Endothelial cell of hepatic sinusoid (primary cell): Measurements from ENCODE around the gene NR6A1.

Experiments
- in situ Hi-C: cut with HindIII; loops from 2 replicates; pipeline ENCODE4 v1.10.0; 2017; ENCODE audit warnings: low sequenced_read_pairs

The NR6A1 gene

GRCh38 chr9:124511891-124512805, 259.0 kb downstream of the NR6A1 start:
- in situ Hi-C loops, result no loop called here

GRCh38 chr9:124511426-124511840, 259.7 kb downstream of the NR6A1 start:
- in situ Hi-C loops, result no loop called here

DNA sequence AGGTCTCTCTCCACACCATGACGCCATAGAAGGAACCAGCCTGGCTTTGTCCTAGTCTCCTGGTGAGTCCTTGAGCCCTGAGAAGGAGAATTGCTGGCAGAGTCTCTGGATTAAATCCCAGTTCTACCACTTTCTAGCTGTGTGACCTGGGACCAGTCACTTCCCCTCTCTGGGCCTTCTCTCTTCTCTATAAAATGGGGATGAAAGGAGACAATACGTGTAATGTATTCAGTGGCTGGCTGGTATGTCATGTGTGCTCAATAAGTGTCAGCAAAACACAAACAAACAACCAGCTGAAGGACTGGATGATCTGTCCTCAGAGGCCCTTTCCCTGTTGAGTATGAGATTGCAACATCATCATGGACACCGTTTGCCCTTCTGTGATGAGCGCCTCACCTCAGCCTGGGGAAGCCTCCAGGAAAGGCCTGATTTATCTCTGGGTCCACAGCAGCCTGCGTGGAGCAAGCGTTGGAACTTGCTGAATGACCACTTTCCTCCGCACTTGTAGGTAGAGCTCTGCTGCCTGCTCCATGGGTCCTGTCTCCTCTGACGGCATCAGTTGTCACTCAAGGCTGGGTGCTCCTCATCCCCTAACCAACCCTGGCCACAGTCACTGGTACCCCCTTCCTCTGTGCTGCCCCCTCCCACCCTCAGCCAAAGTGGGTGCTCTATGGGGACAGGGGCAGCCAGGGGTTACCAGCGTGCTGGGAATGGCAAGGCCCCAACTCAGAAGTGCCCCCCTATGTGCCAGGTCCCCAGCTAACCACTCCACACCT, 260.3 kb downstream of the NR6A1 start:
- in situ Hi-C loops, result no loop called here

DNA sequence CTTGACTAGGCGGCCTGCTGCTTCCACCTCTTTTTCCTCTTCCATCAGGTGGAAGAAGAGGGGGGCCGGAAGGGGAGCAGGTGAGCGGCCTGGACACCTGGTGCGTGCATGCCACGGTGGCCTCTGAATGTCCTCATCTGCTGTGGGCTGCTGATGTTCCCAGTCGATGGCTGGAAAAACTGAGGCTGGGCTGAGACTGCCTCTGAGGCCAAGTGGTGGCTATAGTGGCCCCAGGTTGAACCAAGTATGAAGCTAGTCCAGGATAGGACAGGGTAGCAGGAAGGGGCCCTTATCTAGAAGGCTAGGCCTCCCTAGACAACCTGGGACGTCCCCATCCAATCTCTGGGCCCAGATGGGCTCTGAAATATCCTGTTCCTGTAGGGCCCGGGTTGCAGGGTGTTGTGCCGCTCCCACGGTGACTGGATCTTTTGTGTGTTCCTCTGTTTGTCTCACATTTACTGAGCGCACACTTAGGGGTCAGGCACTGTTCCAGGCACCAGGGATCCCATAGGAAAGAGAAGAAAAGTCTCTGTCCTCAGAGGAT, 263.2 kb downstream of the NR6A1 start:
- in situ Hi-C loops, result no loop called here

DNA sequence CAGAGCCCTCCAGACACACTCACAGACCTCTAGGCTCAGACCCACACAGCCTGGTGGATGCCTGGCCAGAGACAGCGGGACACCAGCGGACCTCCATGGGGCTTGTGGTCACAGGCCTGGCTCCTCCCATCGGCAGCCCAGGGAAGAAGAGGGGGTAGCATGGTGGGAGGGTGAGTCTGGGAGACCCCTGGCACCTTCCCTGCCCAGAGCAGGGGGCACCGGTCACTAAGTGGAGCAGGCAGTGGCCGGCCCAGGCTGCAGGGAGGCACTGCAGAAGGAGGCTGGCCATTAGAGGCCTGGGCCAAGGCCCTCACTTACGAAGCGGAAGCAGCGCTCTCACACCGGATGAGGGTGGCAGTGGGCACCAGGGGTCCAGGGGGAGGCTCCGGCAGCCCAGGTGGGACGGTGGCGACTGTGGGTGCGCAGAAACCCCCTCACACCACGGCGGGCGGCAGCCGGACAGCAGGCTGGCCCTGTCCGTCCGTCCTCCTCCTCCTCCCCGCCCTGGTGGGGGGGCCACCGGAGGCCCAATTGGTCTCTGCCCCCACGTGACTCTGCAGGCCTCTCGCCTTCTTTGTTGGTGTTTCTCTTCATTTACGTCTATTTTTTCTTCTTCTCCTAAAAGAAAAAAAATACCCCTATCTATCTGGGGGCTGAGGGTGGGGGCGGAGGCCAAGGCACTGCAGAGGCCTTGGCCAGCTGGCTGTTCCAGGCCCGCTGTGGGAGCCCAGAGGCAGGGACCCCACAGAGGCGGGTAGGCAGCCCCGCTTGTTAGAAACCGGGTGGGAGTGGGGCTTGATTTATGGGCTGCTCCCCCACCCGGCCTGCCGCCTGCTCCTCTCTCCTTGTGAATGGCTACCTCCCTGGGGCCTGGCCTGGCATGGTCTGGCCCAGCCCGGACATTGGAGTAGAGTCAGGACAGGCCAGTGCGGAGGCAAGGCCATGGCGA, 263.9 kb downstream of the NR6A1 start, which contains the start of gene NR5A1:
Gene NR5A1 (minus strand): TSS at position 469 of the 949 bp plus-strand sequence. CDS start 4,004 bp downstream, outside the sequence.
- in situ Hi-C loops, result no loop called here

- in situ Hi-C loops, result no loop called here
Observed at GRCh38 chr9:124506433-124506832, 264.7 kb downstream of the NR6A1 start.

DNA sequence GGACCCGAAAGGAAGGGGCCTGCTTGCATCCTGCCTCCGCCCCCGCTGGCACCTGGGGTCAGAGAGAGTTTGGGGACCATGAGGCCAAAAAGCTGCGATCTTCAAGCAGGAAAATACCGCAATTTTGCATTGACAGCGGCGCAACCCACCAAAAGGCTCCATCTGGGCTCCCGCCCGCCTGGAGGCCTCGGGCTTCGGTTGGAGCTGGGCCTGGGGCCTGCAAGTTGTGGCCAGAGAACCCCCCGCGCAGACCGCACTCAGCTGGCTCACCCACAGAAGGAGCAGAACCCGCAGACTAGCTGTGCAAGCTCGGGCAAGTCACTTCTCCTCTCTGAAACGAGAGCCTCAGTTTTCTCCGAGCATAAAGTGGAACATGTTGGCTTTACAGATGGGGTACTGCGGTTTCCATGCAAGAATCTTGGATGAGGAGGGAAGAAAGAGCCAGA, 265.2 kb downstream of the NR6A1 start:
- in situ Hi-C loops, result no loop called here

DNA sequence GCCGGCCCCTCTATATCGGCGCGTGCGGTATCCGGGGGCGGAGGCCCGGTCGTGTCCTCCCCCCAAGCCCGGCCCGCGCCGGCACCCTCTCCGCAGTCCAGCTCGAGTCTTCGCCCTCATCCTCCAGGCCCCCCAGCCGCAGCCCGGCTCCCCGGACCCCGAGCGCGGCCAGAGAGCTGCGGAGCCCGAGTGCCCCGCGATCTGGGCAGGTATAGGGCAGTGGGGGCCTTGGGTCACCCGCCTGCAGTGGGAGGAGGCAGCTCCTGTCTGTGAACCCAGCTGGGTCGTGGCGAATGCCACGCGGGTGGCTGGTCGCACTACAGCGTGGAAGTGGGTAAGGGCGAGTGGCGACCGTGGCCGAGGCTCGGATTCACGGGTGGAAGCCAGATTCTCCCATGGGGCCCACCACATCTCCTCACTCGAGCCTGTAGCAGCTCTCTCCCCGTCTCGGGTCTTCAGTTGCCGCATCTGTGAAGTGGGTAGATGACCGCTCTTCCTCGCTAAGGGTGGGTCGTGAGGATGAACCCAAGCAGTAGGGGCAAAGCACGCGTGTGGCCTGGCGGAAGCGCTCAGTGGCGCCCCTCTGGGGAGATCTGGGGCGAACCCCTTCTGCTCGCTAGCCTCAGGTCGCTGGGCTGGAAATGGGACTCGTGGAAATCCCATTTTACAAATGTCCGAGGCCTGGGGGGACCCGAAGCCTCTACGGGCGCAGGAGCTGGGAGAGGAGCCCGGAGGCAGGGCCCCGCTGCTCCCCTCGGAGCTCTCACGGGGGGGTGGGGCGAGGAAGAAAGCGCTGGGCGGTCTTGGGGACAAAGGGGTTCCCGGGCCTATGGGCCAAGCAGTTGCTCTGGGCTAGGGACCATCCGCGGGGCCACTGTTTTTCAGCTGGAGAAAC, 265.9 kb downstream of the NR6A1 start:
- in situ Hi-C loops, result no loop called here

- in situ Hi-C loops, result no loop called here
Observed at GRCh38 chr9:124504530-124505005, 266.5 kb downstream of the NR6A1 start.

- in situ Hi-C loops, result no loop called here
Observed at GRCh38 chr9:124503713-124504529, 267.2 kb downstream of the NR6A1 start.

DNA sequence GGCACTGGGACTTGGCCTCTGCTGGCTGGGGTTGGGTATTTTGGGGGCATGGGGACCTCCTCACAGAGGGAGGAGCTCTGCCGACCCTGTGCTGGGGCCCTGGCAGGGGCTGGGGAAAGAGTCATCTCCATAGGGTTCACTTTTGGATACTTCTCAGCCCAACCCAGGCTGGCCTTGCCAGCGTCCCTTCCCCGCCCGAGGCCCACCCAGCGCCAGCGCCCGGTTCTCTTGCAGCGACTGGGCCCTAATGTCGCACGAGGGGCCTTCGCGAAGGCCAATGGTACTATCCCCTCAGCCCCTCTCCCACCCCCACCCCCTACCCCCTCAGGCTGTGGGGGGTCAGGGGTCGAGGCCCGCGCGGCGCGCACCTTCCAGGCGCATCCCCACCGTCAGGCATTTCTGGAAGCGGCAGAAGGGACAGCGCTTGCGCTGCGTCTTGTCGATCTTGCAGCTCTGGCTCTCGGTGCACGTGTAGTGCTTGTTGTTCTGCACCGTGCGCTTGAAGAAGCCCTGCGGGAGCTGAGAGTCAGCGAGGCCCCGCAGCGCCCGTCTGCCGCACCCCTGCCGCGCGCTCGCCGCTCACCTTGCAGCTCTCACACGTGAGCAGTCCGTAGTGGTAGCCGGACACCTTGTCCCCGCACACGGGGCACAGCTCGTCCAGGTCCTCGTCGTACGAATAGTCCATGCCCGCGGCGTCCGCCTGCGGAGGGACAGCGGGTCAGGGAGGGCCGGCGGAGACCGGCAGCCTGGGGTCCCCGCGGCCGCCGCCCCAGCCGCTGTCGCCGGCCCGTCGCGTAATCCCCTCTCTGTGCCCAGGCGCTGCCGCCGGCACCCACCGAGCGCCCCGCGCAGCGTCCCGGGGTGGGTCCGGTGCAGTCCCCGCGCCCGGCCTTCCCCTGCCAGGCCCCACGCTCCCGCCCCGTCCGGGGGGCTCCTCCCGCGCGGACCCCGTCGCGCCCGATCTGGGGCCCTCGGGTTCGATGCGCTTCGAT, 268.1 kb downstream of the NR6A1 start:
- in situ Hi-C loops, result no loop called here

DNA sequence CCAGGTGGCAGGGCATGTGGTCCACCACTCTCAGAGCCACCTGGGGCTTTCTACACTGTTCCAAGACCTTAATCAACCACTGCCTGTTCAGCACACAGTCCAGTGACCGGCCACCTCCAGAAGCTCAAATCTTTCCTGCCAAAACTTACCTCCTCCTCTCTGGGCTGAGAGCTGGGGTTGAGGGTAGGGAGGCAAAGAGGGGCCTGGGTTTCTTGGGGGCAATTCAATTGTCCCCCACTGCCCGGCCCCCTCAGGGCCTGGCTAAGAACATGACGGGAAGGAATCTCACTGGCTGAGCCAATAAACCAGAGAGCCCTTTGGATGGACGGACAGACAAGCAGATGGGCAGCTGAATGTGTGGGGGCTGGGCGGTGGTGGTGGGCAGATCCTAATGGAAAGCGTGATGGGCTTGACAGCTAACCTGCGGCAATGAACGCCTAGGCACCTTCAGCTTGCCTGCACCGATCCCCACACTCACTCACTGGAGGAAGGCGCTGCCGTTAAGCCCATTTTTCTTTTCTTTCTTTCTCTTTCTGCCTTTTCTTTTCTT, 269.3 kb downstream of the NR6A1 start:
- in situ Hi-C loops, result no loop called here

DNA sequence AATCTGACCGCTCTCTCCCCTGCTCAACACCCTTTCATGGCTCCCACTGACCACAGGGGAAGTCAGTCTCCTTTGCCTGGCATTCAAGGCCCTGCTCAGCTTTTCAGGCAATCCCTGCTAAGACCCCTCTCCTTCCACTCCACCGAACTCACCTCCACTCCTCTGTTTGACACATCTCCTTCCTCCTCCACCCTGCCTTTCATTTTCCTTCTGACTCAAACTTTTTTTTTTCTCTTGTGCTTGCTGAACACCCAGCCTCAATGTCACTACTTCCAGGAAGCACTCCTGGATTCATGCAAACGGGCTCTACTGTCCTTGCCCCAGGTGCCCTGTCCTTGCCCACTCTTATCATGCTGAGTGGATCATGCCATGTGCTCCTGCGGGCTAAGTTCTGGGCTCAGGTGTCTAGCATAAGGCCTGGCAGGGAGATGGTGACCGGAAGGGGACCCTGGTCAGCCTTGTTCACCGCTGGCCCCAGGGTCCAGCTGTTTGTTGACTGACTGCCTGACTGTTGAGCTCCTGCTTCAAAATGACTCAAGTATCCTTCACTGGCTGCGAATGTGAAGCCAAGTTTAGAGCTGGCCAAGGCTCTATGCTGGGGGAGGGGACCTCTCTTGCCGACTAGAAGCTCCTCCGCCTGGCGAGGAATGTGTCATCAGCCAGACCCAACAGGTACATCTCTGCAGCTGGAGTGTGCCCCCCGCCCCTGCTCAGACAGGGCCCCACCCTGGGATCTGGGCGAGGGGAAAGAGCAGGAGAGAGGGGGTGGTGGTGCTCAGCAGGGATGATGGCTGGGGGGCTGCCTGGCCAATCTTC, 270.1 kb downstream of the NR6A1 start:
- in situ Hi-C loops, result no loop called here

DNA sequence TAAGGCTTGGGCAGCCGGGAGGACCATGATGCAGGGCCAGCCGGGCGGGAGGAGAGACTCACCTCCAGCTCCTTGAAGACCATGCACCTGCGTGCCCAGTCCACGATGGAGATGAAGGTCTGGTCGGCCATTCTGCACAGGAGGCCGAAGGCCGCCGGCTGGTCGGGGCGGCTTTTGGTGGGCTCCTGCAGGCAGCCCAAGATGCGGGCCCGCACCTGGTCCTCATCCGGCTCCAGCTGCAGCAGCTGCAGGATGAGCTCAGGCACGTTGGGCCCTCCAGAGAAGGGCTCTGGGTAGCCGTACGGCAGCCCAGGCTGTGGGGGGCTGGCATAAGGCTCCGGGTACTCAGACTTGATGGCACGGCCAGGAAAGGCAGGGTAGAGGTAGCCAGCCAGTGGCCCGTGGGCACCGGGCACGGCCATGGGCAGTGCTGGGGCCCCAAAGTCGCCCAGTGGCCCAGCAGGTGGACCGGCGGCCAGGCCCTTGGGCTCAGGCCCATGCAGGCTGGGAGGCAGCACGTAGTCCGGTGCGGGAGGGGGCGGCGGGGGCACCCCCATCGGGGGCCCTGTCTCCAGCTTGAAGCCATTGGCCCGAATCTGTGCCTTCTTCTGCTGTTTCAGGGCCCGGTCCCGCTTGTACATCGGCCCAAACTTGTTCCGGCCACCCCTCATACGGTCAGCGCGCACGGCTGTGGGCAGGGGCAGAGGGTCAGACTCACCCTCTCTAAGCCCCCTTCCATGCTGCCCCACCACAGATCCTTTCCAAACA, 270.9 kb downstream of the NR6A1 start:
- in situ Hi-C loops, result no loop called here

DNA sequence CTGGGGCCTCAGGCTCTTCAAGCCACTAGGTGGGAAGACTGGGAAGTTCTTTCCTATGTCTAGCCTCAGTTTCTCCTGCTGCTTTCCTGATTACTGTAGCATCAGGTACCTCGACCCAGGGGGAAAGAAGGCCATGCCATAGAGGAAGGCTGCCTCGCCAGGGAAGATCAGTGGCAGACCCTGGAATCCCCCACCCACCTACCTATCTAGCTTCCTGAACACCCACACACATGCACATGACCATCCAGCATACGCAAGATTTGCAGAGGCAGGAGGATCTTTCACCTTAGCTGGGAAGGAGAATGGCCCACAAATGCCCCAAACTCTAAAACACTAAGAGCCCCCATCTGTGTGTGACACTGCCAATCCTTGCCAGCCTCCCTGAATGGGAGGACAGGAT, 271.9 kb downstream of the NR6A1 start:
- in situ Hi-C loops, result loop anchor here (5.0 kb wide), 2 partner anchors 38 to 87 kb away; no protein-coding TSS in a partner anchor
